Stimulated activated CD8-positive, alpha-beta memory T cell treated with anti-CD3 and anti-CD28 coated beads, Interleukin-15, amount 100 ng/mL, for 1 hour (primary cell): ENCODE measurements around the gene NHLRC1.
"Not testable (repeated sequence)": the region's sequence is repeated elsewhere in the genome, so short reads cannot be mapped to it uniquely, and the experiment has no call there.

Experiments
- DNase-seq: peaks from one replicate; pipeline ENCODE4 v3.0.0-alpha.2; 2020; ENCODE audit warnings: low read depth

Gene NHLRC1

GRCh38 chr6:18122128-18123093, at the start of gene NHLRC1:
TSS of gene NHLRC1 (minus strand) at chr6:18122677. CDS start at chr6:18122606, 71 bp downstream.
- peak; percentile 45 for DNase-seq

GRCh38 chr6:18171871-18172270, 49.4 kb upstream of the NHLRC1 start:
- no peak for DNase-seq

GRCh38 chr6:18168264-18168663, 45.8 kb upstream of the NHLRC1 start:
- no peak for DNase-seq

GRCh38 chr6:18166312-18167036, 44.0 kb upstream of the NHLRC1 start:
- no peak for DNase-seq

- no peak for DNase-seq
Measured at GRCh38 chr6:18165751-18166150, 43.3 kb upstream of the NHLRC1 start.

- DNase-seq = no peak
Measured at GRCh38 chr6:18162401-18162800, 39.9 kb upstream of the NHLRC1 start.

- DNase-seq = no peak
Measured at GRCh38 chr6:18161431-18161830, 39.0 kb upstream of the NHLRC1 start.

- no peak for DNase-seq
Measured at GRCh38 chr6:18160911-18161310, 38.4 kb upstream of the NHLRC1 start.

- peak; percentile 20 for DNase-seq
Measured at GRCh38 chr6:18155864-18156421, 33.5 kb upstream of the NHLRC1 start.

- DNase-seq = peak; percentile 97
Measured at GRCh38 chr6:18155150-18155863, 32.8 kb upstream of the NHLRC1 start, which contains the start of gene KDM1B. TSS of gene KDM1B (plus strand) at chr6:18155422. CDS start at chr6:18159896, 4,474 bp downstream.

GRCh38 chr6:18154507-18155149, 32.2 kb upstream of the NHLRC1 start, which contains the start of gene TPMT:
TSS of gene TPMT (minus strand) at chr6:18155077. CDS start at chr6:18149127, 5,950 bp downstream.
- no peak for DNase-seq

- no peak for DNase-seq
Measured at GRCh38 chr6:18153311-18153703, 30.8 kb upstream of the NHLRC1 start.

- DNase-seq = no peak
Measured at GRCh38 chr6:18151801-18152200, 29.3 kb upstream of the NHLRC1 start.

- DNase-seq = not testable (repeated sequence)
Measured at GRCh38 chr6:18151391-18151790, 28.9 kb upstream of the NHLRC1 start.

- DNase-seq = no peak
Measured at GRCh38 chr6:18148304-18149025, 26.0 kb upstream of the NHLRC1 start.

- DNase-seq = no peak
Measured at GRCh38 chr6:18147616-18148015, 25.1 kb upstream of the NHLRC1 start.

- no peak for DNase-seq
Measured at GRCh38 chr6:18147160-18147559, 24.7 kb upstream of the NHLRC1 start.

GRCh38 chr6:18142591-18142861, 20.0 kb upstream of the NHLRC1 start:
- no peak for DNase-seq

GRCh38 chr6:18141805-18142590, 19.5 kb upstream of the NHLRC1 start:
- no peak for DNase-seq
